Peyer's patch (tissue), 4 donors: ENCODE data around the gene ACCS.

Experiments used
- POLR2A ChIP-seq, 2 donors: fragments of 450-650 bp; IDR thresholded peaks; one replicate each; pipeline ENCODE4 v1.5.1; 2017; ENCODE audit warnings: antibody characterized with exemption in 2 of 2, mild to moderate bottlenecking in 2 of 2, moderate library complexity in 2 of 2
- TF ChIP-seq, protein P1 (sequence below), 6 experiments: fragments of 450-650 bp in 4 of 6; fragments of 200-600 bp in 2 of 6; sonication (generic) in 1 of 6; IDR thresholded peaks; one replicate each; pipeline ENCODE4 v1.5.1; 2017 to 2019; ENCODE audit warnings: antibody characterized with exemption in 6 of 6, mild to moderate bottlenecking in 3 of 6, moderate library complexity in 1 of 6

DNA sequence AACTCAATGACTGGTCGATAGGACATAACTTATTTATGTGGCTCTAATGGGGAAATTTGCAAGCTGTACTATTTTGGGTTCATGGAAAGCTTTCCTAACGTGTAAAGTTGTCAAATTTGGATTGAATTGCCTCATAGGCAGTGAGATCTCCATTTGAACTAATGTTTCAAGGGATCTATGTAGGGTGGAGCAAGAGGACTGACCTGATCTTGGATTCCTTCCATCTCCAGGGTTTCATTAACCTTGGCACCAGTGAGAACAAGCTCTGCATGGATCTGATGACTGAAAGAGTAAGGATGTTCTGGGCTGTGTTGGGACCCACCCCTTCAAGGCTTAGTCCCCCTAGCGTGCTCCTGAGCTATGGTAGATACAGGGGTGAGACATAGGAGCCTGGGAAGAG, 16.2 kb upstream of the ACCS start:
- no peak for TF ChIP-seq POLR2A (IDR thresholded peaks at IDR 0.05)
- TF ChIP-seq, protein P1, sequence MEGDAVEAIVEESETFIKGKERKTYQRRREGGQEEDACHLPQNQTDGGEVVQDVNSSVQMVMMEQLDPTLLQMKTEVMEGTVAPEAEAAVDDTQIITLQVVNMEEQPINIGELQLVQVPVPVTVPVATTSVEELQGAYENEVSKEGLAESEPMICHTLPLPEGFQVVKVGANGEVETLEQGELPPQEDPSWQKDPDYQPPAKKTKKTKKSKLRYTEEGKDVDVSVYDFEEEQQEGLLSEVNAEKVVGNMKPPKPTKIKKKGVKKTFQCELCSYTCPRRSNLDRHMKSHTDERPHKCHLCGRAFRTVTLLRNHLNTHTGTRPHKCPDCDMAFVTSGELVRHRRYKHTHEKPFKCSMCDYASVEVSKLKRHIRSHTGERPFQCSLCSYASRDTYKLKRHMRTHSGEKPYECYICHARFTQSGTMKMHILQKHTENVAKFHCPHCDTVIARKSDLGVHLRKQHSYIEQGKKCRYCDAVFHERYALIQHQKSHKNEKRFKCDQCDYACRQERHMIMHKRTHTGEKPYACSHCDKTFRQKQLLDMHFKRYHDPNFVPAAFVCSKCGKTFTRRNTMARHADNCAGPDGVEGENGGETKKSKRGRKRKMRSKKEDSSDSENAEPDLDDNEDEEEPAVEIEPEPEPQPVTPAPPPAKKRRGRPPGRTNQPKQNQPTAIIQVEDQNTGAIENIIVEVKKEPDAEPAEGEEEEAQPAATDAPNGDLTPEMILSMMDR (IDR thresholded peaks at IDR 0.05) = no peak
